ENCODE results near the gene PGGHG.

Gene PGGHG

DNA sequence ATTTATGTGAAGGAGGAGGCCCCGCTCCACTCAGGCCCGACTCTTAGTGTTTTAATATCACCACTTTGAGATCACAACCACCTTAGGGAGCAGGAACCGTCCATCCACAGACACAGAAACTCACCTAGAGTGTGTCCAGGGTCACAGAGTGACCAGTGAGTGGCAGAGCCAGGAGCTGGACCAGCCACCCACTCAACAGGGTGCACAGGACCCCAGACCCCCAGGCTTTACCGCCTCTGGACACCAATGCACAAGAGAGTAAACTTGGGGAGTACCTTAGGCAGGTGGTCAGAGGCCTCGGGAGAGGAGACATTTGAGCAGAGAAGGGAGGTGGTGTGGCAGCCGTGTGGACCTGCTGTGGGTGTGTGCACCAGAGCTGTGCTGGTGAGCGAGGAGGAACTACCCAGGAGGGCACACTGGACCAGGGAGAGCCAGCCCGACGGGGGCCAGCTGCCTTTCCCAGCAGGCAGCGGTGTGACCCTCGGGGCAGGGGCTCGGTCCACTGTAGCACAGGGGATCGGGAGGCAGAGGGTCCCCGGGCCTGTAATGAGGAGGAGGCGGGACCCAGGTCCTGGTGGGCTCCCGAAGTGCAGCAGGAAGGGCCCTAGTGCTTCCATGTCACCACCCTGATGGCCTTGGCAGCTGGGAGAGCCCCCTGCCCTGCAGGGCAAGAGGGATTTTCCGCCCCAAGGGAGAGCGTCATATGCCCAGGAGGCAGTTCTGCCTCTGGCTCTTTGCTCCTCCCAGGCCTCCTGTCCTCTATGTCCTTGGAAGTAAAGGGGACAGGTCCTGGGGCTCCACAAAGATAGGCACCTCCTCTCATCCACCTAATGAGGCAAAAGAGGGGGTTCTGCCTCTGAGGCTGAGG, 18.2 kb upstream of the PGGHG start:
- DNase-seq = no peak

DNA sequence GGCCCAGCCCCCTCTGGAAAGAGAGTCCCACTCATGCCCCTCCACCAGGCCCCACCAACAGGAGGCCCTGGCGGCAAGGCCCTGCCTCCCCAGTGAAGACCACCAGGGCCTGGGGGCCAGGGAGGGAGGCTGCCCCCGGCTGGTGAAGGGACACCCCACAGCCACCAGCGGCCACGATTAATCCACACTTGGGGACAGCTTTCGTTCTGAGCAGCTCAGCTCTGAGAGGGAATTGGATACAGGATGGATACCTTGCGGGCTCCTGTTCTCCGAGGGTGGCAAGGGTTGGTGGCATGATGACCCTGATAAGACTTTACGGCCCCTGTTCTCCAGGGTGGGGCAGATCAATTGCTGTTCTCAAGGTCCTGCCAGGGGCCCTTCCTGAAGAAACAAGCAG, 17.6 kb upstream of the PGGHG start:
- DNase-seq = no peak

DNA sequence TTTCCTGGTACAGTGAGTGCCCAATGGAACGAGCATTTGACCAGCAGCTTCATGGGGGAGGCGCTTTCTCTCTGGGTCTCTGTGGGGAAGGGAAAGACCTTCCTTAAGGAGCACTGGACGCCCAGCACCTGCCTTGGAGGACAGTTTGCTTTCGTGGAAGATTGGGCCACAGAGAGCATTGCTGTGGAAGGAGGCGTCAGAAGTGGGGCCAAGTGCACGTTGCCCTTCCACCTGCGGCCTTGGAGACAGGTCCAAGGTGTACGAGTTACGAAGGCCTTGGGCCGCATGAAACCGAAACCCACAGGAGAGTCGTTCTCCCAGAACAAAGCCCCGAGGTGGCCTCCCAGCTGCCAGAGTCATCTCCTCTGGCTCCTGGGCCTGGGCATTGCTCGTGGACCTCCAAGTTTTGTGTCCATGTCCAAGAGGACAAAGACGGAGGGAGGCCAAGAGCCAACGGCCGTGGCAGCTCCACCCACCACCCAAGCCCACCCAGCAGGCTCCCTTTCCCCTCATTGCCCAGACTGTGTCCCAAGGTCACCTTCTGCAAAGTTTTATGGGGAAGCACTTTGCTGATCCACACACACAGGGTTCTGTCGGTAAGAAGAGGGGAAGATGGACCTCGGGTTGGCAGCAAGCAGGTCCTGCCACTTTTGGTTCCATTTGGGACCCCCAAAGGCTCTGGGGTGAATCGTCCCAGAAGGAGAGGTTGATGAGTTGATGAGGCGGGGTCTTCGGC, 16.6 kb upstream of the PGGHG start:
- DNase-seq = no peak

DNA sequence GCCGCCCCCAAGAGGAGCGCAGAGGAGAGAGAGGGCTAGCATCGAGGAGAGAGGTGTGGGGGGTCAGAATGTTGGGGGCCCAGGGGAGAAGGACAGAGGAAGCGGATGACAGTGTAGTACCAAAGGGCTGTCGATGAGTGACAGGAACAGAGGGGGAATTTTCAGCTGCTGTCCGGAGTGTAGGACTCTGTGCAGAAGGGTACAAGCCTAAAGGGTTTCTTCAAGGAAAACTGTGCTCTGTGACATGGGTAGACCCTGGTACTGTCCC, 16.1 kb upstream of the PGGHG start:
- no peak for DNase-seq

DNA sequence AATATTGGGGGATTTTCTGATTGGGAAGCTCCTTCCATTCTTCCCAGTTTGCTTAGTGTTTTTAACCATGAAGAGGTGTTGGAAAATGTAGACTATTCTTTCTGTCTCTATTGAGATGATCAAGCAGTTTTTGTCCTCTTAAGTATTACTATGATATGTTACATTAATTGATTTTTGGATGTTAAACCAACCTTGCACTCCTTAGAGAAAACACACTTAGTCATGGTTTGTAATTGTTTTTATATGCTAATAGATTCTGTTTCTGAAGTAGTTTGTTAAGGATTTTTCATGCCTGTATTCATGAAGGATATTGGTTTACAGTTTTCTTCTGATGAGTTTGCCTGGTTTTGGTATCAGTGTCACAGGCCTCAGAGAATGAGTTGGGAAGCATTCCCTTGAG, 12.7 kb upstream of the PGGHG start:
- DNase-seq = no peak

DNA sequence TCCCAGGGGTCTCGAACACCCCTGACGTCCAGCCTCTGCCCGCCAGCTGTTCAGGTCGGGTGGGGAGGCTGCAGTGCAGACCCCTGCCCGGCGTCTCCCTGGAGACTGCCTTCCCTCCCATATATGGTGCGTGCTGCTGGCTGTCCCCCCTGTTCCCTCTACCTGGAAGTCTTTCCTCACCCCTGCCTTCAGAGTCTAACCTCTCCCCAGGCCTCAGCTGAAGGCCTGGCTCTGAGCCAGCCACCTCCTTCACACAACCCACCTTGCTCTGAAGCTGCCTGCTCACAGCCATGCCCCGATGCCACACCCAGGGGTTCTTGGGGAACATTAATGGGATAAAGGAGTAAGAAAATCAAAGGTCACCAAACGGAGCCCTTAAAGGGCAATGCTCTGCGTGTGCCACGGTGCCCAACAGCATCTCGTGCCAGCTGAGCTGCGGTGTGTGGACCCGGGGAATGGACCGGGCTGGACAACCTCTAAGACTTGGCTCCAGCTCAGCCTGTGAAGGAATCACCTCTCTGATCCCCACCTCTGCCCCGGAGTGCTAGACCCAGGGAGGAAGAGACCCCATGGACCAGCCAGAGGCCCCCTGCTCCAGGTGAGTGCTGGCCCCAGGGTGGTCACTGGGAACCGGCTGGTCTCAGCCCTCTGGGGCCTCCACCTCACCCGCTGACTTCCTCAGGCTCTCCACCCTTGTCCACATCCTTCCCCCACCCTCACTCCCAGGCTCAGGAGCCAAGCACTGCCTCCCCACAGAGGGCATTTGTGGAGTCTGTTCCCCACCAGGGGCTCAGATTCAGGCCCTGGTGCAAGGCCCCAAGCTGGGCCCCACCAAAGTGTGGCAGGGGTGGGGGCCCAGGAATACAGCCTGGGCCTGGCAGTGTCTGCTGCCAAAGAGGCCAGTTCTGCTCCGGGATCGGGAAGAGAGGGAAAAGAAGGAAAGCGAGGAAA, 10.7 kb upstream of the PGGHG start, which contains the start of gene NLRP6:
Gene NLRP6, plus strand, starts transcription at position 407 of the 951 bp plus-strand sequence. Its CDS starts 163 bp downstream, at position 570.
- DNase-seq = no peak

DNA sequence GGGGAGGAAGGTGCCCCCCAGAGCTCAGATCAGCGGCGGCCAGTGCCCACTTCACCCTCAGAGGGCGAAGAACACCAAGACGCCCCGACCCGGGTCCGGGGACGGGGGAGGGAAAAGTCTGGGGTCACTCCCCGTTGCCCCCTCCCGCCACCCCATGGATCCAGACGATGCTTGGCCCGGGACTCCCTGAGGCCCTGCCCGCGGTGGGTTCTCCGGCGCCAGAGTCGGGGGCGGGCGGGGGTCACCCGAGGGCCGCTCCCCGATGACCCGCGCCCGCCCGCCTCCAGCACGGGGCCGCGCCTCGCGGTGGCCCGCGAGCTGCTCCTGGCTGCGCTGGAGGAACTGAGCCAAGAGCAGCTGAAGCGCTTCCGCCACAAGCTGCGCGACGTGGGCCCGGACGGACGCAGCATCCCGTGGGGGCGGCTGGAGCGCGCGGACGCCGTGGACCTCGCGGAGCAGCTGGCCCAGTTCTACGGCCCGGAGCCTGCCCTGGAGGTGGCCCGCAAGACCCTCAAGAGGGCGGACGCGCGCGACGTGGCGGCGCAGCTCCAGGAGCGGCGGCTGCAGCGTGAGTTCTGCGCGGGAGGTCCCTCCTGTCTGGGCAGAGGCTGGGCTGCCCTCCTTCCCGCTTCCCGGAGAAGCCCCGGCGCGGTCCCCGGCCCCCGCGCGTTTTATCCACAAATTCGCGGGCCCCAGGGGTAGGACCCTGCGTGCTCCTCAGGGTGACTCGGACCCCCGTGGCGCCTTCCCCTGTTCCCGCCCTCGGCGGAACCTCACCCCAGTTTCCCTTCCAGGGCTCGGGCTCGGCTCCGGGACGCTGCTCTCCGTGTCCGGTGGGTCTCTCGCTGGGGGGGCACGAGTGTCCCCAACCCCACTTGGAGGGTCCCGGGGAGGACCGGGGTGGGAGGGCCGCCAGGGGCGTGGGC, 9.6 kb upstream of the PGGHG start:
- DNase-seq = no peak

DNA sequence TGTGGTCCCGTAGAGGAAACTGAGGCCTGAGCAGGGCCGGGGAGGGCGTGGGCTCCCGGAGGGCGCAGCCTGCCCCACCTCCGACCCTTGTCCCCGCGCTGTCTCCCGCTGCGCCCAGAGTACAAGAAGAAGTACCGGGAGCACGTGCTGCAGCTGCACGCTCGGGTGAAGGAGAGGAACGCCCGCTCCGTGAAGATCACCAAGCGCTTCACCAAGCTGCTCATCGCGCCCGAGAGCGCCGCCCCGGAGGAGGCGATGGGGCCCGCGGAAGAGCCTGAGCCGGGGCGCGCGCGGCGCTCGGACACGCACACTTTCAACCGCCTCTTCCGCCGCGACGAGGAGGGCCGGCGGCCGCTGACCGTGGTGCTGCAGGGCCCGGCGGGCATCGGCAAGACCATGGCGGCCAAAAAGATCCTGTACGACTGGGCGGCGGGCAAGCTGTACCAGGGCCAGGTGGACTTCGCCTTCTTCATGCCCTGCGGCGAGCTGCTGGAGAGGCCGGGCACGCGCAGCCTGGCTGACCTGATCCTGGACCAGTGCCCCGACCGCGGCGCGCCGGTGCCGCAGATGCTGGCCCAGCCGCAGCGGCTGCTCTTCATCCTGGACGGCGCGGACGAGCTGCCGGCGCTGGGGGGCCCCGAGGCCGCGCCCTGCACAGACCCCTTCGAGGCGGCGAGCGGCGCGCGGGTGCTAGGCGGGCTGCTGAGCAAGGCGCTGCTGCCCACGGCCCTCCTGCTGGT, 8.8 kb upstream of the PGGHG start:
- peak; percentile 65 to 70 for DNase-seq

DNA sequence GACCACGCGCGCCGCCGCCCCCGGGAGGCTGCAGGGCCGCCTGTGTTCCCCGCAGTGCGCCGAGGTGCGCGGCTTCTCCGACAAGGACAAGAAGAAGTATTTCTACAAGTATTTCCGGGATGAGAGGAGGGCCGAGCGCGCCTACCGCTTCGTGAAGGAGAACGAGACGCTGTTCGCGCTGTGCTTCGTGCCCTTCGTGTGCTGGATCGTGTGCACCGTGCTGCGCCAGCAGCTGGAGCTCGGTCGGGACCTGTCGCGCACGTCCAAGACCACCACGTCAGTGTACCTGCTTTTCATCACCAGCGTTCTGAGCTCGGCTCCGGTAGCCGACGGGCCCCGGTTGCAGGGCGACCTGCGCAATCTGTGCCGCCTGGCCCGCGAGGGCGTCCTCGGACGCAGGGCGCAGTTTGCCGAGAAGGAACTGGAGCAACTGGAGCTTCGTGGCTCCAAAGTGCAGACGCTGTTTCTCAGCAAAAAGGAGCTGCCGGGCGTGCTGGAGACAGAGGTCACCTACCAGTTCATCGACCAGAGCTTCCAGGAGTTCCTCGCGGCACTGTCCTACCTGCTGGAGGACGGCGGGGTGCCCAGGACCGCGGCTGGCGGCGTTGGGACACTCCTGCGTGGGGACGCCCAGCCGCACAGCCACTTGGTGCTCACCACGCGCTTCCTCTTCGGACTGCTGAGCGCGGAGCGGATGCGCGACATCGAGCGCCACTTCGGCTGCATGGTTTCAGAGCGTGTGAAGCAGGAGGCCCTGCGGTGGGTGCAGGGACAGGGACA, 8.0 kb upstream of the PGGHG start:
- DNase-seq = no peak

DNA sequence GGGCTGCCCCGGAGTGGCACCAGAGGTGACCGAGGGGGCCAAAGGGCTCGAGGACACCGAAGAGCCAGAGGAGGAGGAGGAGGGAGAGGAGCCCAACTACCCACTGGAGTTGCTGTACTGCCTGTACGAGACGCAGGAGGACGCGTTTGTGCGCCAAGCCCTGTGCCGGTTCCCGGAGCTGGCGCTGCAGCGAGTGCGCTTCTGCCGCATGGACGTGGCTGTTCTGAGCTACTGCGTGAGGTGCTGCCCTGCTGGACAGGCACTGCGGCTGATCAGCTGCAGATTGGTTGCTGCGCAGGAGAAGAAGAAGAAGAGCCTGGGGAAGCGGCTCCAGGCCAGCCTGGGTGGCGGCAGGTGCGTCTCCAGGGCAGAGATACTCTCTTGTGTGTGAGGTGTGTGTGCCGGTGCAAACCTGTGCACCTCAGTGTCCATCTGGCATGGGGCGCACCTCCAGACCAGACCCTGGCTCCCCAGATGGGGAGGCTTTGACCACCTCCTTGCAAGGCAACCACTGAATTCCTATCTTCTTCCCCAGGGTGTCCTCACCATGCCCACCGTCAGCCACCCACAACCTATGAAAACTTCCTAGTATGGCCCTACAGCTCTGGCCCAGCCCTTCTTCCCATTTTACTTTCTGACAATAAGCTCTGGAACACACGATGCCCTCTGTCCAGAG, 7.3 kb upstream of the PGGHG start:
- DNase-seq = no peak

DNA sequence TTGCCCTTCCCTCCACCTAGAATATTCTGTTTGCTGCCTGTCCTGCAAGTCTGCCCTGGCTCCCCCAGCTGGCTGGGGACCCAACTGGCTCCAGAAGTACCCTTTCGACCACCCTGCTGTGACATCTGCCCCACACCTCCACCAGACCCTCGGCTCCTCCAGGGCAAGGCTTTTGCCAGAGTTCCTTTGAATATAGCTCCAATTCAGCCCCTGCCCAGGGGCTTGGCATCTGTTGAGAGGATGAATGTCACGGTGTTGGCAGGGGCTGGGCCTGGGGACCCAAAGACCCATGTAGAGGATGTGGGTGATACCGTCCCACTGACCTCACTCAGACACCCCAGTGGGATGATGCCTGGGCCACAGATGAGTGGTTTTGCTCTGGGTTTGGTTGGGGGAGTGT, 6.8 kb upstream of the PGGHG start:
- DNase-seq = no peak

DNA sequence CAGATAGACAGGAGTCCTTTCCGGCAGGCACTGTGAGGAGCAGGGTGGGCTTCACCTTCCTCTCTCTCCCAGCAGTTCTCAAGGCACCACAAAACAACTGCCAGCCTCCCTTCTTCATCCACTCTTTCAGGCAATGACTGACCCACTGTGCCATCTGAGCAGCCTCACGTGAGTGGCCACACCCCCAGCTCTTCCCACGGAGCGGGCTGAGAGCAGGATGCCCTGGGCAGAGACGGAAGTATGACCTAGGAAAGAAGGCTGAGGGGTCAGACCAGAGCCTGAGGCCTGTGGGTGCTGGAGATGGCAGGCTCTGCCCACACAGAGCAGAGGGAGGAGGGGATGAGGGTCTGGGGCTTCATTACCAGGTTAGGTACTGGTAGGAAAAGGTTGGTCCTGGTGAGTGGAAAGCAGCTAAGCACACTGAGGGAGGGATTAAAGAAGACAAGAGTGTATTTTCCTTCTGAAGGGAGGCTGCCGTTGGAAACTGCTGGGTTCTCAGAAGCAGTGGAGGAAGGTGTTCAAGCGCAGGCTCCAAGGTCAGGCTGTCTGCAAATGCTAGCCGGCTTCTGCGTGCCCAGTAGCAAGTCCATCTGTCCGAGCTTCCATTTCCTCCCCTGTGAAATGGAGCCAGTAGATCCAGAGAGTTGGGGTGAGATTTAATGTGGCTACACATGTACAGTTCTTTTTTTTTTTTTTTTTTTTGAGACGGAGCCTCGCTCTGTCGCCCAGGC, 6.1 kb upstream of the PGGHG start:
- DNase-seq = no peak

DNA sequence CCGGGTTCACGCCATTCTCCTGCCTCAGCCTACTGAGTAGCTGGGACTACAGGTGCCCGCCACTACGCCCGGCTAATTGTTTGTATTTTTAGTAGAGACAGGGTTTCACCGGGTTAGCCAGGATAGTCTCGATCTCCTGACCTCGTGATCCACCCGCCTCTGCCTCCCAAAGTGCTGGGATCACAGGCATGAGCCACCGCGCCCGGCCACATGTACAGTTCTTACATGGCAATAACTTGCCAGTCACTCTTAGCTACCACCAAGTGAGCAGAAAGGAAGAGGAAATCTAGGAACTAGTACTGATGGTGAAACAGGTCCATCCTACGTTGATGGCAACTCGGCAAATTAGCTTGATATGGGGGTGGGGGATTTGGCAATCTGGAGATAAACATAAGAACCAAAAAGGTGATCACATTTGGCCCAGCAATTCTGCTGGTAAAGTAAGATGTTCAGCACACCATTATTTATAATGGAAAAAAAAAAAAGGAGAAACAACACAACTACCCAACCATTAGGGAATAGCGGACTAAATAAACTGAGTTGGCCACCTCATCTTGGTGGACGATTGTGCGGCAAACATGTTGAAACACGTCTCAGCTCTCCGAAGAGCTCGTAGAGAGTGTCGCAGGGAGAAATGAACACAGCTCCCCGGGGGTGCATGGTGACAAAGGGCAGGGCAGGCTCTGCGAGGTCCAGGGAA, 5.4 kb upstream of the PGGHG start:
- no peak for DNase-seq

DNA sequence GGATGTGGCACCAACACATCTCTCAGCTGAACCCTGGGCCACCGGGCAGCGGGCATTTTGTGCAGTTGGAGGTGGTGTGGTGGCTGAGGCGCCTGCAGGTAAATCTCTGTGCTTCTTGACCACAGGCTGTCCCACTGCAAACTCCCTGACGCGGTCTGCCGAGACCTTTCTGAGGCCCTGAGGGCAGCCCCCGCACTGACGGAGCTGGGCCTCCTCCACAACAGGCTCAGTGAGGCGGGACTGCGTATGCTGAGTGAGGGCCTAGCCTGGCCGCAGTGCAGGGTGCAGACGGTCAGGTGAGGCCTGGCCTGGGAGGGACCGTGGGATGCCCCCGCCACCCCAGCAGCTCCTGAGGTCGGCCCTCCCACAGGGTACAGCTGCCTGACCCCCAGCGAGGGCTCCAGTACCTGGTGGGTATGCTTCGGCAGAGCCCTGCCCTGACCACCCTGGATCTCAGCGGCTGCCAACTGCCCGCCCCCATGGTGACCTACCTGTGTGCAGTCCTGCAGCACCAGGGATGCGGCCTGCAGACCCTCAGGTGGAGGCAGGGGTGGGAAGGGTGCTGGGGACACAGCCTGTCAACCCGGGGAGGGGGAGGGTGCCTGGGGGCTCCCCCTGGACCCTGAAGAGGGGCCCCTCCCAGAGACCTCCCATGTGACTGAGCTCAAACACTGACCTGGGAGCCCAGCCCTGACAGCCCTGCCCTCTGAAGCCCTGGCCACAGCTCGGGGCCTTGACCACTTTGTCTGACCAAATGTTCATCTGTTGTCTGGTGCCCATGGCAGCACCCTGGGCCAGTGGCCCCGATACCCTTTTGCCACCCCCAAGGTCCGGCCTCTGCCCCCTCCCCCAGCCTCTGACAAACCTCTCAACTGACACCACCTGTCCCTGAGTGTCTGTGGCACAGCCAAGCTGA, 4.6 kb upstream of the PGGHG start:
- no peak for DNase-seq

DNA sequence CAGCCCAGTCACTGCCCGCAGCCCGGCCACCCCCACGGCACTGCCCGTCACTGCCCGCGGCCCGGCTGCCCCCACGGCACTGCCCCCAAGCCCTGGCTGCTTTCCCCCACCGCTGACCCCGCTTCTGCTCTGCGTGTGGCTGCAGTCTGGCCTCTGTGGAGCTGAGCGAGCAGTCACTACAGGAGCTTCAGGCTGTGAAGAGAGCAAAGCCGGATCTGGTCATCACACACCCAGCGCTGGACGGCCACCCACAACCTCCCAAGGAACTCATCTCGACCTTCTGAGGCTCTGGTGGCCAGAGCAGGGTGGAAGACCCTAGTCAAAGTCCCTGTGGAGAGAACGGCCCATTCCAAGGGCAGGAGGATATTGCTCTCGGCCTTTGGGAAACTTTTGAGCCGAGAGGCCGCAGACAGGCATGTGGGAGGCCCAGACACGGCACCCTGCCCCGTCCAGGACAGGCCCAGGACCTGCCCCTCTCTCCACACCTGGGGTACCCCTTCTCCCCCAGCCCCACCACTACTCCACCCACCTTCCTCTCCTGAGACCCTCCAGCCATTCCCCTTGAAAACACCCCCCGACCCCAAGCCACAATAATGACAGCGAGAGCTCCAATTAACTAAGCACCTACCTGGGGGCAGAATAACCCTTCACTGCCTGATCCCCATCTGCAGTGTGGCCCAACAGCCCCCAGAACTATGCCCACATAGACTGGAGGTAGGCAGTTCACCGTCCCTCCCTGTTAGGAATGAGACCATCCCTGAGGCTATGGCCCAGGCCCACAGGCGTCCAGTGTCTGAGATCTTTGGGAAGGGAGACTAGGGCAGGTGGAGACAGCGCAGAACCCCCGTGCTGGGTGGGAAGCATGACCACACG, 3.7 kb upstream of the PGGHG start:
- no peak for DNase-seq

DNA sequence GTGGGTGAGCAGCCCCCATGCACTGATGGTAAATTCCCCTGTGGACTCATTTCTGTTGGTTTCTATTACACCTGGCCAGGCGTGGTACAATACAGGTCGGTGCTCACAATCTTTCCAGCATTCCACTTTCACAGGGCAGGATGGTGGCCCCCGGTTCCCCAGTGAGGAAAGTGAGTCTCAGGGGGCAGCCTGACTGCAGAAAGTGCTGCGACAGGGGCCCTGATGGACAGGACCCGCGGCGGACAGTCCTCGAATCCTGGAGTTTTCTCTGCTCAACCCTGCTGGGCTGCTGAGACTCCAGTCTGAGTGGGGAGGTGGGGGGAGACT, 3.1 kb upstream of the PGGHG start:
- no peak for DNase-seq
